Measurements from ENCODE around the gene ASCL4.

The ASCL4 gene

DNA sequence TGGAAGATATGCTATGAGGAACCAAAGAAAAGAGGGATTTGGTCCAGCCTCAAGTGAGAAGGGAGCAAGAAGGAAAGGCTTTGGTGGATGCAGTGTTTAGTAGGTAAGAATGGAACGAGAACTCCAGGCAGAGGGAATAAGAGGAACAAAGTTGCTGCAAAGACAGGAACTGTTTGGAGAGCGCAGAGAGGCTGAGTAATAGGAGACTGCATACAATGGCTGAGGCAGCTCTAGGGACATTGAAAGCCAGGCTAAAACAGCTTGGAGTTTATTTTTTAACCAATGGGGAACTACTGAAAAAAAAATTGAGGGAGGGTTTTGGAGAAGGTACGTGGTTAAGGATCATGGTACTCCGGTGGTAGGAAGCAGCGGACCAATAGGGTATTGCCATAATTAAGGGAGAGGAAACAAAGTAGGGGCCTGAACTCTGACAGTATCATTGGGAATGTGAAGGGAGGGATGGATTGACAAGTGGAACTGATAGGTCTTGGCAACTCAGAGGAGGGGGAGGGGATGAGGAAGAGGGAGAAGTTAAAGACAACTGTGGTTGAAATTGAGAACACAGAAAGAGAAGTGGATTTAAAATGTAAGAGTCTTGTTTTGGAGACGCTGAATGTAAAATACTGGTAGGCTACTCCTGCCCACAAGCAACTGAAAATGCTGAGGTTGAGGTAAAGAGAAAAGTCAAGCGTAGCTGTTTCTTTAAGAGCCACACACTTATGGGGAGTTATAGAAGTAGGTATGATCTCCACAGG lies 4.8 kb downstream of the ASCL4 start:
- TF ChIP-seq, protein P1, sequence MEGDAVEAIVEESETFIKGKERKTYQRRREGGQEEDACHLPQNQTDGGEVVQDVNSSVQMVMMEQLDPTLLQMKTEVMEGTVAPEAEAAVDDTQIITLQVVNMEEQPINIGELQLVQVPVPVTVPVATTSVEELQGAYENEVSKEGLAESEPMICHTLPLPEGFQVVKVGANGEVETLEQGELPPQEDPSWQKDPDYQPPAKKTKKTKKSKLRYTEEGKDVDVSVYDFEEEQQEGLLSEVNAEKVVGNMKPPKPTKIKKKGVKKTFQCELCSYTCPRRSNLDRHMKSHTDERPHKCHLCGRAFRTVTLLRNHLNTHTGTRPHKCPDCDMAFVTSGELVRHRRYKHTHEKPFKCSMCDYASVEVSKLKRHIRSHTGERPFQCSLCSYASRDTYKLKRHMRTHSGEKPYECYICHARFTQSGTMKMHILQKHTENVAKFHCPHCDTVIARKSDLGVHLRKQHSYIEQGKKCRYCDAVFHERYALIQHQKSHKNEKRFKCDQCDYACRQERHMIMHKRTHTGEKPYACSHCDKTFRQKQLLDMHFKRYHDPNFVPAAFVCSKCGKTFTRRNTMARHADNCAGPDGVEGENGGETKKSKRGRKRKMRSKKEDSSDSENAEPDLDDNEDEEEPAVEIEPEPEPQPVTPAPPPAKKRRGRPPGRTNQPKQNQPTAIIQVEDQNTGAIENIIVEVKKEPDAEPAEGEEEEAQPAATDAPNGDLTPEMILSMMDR (IDR thresholded peaks at IDR 0.05; ENCODE audit: borderline replicate concordance, insufficient read depth, low read depth, low read length): no peak
- H3K4me3 ChIP-seq (ENCODE audit: low read depth, low read length): no peak overlapping the region

GRCh38 chr12:107780298-107780697 lies 5.8 kb downstream of the ASCL4 start:
- TF ChIP-seq, protein P1 (IDR thresholded peaks at IDR 0.05; ENCODE audit: borderline replicate concordance, insufficient read depth, low read depth, low read length): no peak
- no peak overlapping the region for H3K4me3 ChIP-seq (ENCODE audit: low read depth, low read length)

DNA sequence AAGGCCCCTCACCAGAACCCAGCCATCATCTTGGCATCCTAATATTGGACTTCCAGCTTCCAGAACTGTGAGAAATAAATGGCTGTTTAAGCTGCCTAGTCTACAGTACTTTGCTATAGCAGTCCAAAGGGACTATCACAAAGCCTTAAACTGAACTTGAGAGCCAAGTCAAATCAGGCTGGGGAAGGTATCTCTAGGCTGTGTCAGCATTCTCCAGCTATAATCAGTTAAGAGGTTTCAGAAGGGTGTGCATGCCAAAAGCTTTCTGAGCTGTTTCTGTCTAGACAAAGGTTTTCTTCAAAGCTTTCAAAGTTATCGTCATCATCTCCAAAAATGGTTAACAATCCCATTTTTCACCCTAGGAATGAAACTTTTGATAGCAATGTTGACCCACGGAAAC lies 7.6 kb downstream of the ASCL4 start:
- H3K4me3 ChIP-seq (ENCODE audit: low read depth, low read length): no peak overlapping the region

GRCh38 chr12:107783406-107784376 lies 9.2 kb downstream of the ASCL4 start:
- no peak overlapping the region for H3K4me3 ChIP-seq (ENCODE audit: low read depth, low read length)
- TF ChIP-seq, protein P1 (IDR thresholded peaks at IDR 0.05; ENCODE audit: borderline replicate concordance, insufficient read depth, low read depth, low read length): no peak

More for the DNA sequence above, 7.6 kb downstream of the ASCL4 start:
- TF ChIP-seq, protein P1 (IDR thresholded peaks at IDR 0.05; ENCODE audit: borderline replicate concordance, insufficient read depth, low read depth, low read length): no peak

DNA sequence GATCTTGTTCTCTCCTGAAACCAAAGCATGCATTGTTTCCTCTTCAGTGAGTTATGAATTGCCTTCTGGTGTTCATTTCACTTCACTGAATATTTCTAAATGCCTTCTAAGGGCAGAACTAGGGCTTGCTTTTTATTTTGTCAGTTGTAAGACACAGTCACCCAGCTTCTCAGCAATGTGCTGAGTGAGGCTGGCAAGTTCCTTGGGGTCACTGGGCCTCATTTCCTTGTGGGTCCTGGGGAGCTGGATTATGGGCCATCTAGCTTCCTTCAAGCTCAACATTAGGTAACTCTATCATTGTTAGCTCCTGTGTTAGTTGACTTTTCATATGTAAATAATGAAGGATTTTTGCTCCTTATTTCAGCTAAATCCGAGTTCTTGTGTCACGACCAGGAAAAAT lies 13.8 kb downstream of the ASCL4 start:
- TF ChIP-seq, protein P1 (IDR thresholded peaks at IDR 0.05; ENCODE audit: borderline replicate concordance, insufficient read depth, low read depth, low read length): no peak
- H3K4me3 ChIP-seq (ENCODE audit: low read depth, low read length): no peak overlapping the region

GRCh38 chr12:107788690-107789458 lies 14.4 kb downstream of the ASCL4 start:
- TF ChIP-seq, protein P1 (IDR thresholded peaks at IDR 0.05; ENCODE audit: borderline replicate concordance, insufficient read depth, low read depth, low read length): no peak
- no peak overlapping the region for H3K4me3 ChIP-seq (ENCODE audit: low read depth, low read length)
